PC-3 (cell line): ENCODE results near the gene EWSR1. TPM values are rescaled to one million over a fixed set of nuclear protein-coding genes. Genes with fewer than 3 reads are reported as not detected.

Source experiments
- ATAC-seq: fragments of 200-7000 bp; cut with Tn5 transposase; 2 replicates; pipeline ENCODE4 v1.9.1; 2020; ENCODE audit warnings: mild to moderate bottlenecking, moderate library complexity
- BruUV-seq: library from RNA; stranded (reverse); fragments of 400-500 nt; replicated peaks from 2 replicates; lab custom pipeline; 2021; lab: Mats Ljungman, UMichigan
- CTCF ChIA-PET: fragments of 300-600 bp; sonication (Branson Sonifier 250); formaldehyde crosslinking; loops from one replicate; lab custom pipeline; 2022; ENCODE audit warnings: antibody characterized with exemption; lab: Charles Lee
- POLR2A ChIA-PET: fragments of 300-600 bp; sonication (Branson Sonifier 250); formaldehyde crosslinking; loops from one replicate; lab custom pipeline; 2022; ENCODE audit warnings: antibody characterized with exemption; ENCODE audit not compliant: unreplicated experiment; lab: Charles Lee
- DNase-seq: peaks from one replicate; pipeline ENCODE4 v3.0.0-alpha.2; 2015
- H2AFZ ChIP-seq: fragments of 300-600 bp; sonication (generic); 2 replicates; pipeline ENCODE4 v1.6.0; 2016; ENCODE audit warnings: antibody characterized with exemption, low read length
- H3F3A ChIP-seq: fragments of 300-600 bp; sonication (generic); one replicate; pipeline ENCODE4 v1.6.0; 2017; ENCODE audit warnings: antibody characterized with exemption, low read length, control low read depth, mild to moderate bottlenecking; ENCODE audit not compliant: unreplicated experiment
- H3K27ac ChIP-seq: fragments of 300-600 bp; sonication (generic); 2 replicates; pipeline ENCODE4 v1.5.1; 2016; ENCODE audit warnings: mild to moderate bottlenecking, low read length
- H3K27me3 ChIP-seq: fragments of 300-600 bp; sonication (generic); 2 replicates; pipeline ENCODE4 v1.6.1; 2016; ENCODE audit warnings: low read length, mixed read lengths
- H3K36me3 ChIP-seq: fragments of 300-600 bp; sonication (generic); 2 replicates; pipeline ENCODE4 v1.6.1; 2016; ENCODE audit warnings: low read depth, mixed run types, low read length, mixed read lengths
- H3K4me1 ChIP-seq: fragments of 300-600 bp; sonication (generic); 2 replicates; pipeline ENCODE4 v1.5.1; 2016; ENCODE audit warnings: low read length; ENCODE audit not compliant: insufficient read depth
- H3K4me2 ChIP-seq: fragments of 300-600 bp; sonication (generic); 2 replicates; pipeline ENCODE4 v1.6.0; 2016; ENCODE audit warnings: low read length
- H3K4me3 ChIP-seq: fragments of 300-600 bp; sonication (generic); 2 replicates; pipeline ENCODE4 v1.5.1; 2016; ENCODE audit warnings: mild to moderate bottlenecking, low read length, mixed read lengths
- H3K79me2 ChIP-seq: fragments of 300-600 bp; sonication (generic); 2 replicates; pipeline ENCODE4 v1.6.1; 2017; ENCODE audit warnings: low read length, mixed read lengths
- H3K9ac ChIP-seq: fragments of 300-600 bp; sonication (generic); 2 replicates; pipeline ENCODE4 v1.6.0; 2016; ENCODE audit warnings: mild to moderate bottlenecking, low read length
- H3K9me2 ChIP-seq: fragments of 300-600 bp; sonication (generic); replicated peaks from 2 replicates; pipeline ENCODE4 v1.6.1; 2016; ENCODE audit warnings: mixed run types, low read length, mixed read lengths
- H3K9me3 ChIP-seq: fragments of 300-600 bp; sonication (generic); 2 replicates; pipeline ENCODE4 v1.6.1; 2016; ENCODE audit warnings: low read length, mixed read lengths
- H4K20me1 ChIP-seq: fragments of 300-600 bp; sonication (generic); 2 replicates; pipeline ENCODE4 v1.6.1; 2016; ENCODE audit warnings: low read length, mixed read lengths
- CTCF ChIP-seq: fragments of 300-600 bp; sonication (generic); conservative IDR thresholded peaks from 2 replicates; pipeline ENCODE4 v1.5.1; 2017; ENCODE audit warnings: antibody characterized with exemption, low read depth, mild to moderate bottlenecking, low read length
- EZH2 ChIP-seq: fragments of 300-600 bp; sonication (generic); IDR thresholded peaks from one replicate; pipeline ENCODE4 v1.6.1; 2017; ENCODE audit warnings: antibody characterized with exemption, mild to moderate bottlenecking, low read length; ENCODE audit not compliant: unreplicated experiment
- EZH2phosphoT487 ChIP-seq: fragments of 300-600 bp; sonication (generic); IDR thresholded peaks from 2 replicates; pipeline ENCODE4 v1.6.1; 2018; ENCODE audit warnings: mild to moderate bottlenecking, antibody characterized with exemption, low read length, borderline replicate concordance
- intact Hi-C: fragments of 100-400 bp; cut with micrococcal nuclease; formaldehyde crosslinking; loops from 2 replicates; pipeline ENCODE4 v1.9.0; 2023
- total RNA-seq: library from RNA; depleted of rRNA; stranded (reverse); fragments of >200 nt; gene quantifications from 2 replicates; pipeline ENCODE4 v1.2.3, GENCODE V29; 2014

EWSR1 gene
- total RNA-seq, 1 experiment from 2014 or later, result 288 TPM

GRCh38 chr22:29302681-29303465, 34.8 kb downstream of the EWSR1 start:
- no TSS peak for BruUV-seq
- Histone ChIP-seq H3K27ac (no peak overlapping the region), H3K4me3 (no peak overlapping the region), H3K36me3 (peaks cover 18% of the 10 kb centered on the region), H3K4me2 (no peak overlapping the region), H3K9me3 (no peaks in the 10 kb centered on the region), H3K4me1 (peaks cover 5% of the 10 kb centered on the region), H3F3A (peaks cover 6% of the 10 kb centered on the region), H4K20me1 (no peaks in the 10 kb centered on the region), H3K9me2 (no peaks in the 10 kb centered on the region), H3K9ac (no peak overlapping the region), H3K79me2 (peaks cover 8% of the 10 kb centered on the region), H2AFZ (no peak overlapping the region), H3K27me3 (no peaks in the 10 kb centered on the region)
- CTCF ChIA-PET, result interaction anchor here (0.6 to 1.3 kb wide), 2 partner anchors 17 to 54 kb away, joined by 5 read pairs; no protein-coding TSS in a partner anchor
- intact Hi-C loops, result no loop called here
- POLR2A ChIA-PET, result no interaction called here
- no peak for TF ChIP-seq EZH2
- TF ChIP-seq EZH2phosphoT487, result no peak
- no peak for TF ChIP-seq CTCF
- DNase-seq, result no peak
- no peak for ATAC-seq

GRCh38 chr22:29305836-29306174, 37.7 kb downstream of the EWSR1 start:
- Histone ChIP-seq H4K20me1 (no peaks in the 10 kb centered on the region), H3K9me2 (no peaks in the 10 kb centered on the region), H3K27ac (no peak overlapping the region; the same call in 1 of the 2 replicates), H3K4me3 (no peak overlapping the region), H2AFZ (no peak overlapping the region; the same call in 1 of the 2 replicates), H3K4me2 (peak overlapping the region; percentile 89; the same call in 1 of the 2 replicates), H3K27me3 (no peaks in the 10 kb centered on the region), H3F3A (no peaks in the 10 kb centered on the region), H3K9me3 (no peaks in the 10 kb centered on the region), H3K4me1 (peaks cover 32% of the 10 kb centered on the region), H3K79me2 (peaks cover 32% of the 10 kb centered on the region), H3K36me3 (no peaks in the 10 kb centered on the region), H3K9ac (no peak overlapping the region)
- intact Hi-C loops, result loop anchor here (2.0 to 5.0 kb wide), 2 partner anchors 37 to 41 kb away; partner anchors contain the start of gene EWSR1
- DNase-seq (no peak), ATAC-seq (no peak)
- ChIA-PET POLR2A (no interaction called here), CTCF (interaction anchor here (0.6 to 1.0 kb wide), 2 partner anchors 43 to 218 kb away, joined by 3 to 4 read pairs; no protein-coding TSS in a partner anchor)
- TF ChIP-seq EZH2phosphoT487 (no peak), CTCF (no peak), EZH2 (no peak)
- no TSS peak for BruUV-seq
